ENCODE data around the gene EPHA1. TPM values are rescaled to one million over a fixed set of nuclear protein-coding genes. Genes with fewer than 3 reads are reported as not detected.

The EPHA1 gene
- total and polyA plus RNA-seq, 2 donors (not counting 3 experiments of a cell fraction or from before 2014, with no cell fraction given): 0.07 TPM; not detected in 1

DNA sequence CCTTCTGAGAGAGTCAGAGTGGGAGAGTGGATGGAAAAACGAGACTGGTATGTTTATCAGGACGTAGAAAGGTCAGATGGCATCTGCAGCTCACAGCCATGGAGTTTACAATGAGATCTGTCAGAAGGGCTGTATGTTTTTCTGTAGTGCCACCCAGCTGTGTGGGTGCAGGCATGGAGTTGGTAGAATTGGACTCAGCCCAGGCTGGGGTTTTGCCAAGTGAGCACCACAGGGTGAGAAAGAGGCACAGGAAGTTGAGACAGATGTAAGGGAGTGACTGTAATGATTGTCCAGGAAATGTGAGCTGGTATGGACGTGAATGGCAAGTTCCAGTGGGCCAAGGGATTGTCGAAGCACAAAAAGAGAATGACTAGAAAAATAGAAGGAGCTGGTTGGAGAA is 36.6 kb downstream of the EPHA1 start:
- ChIA-PET POLR2A (interaction anchor here (1.4 to 2.3 kb wide), 2 partner anchors 8 to 12 kb away, joined by 5 to 10 read pairs; no protein-coding TSS in a partner anchor), CTCF (interaction anchor here (0.6 to 1.5 kb wide), 14 partner anchors 8 to 132 kb away, joined by 3 to 11 read pairs (median 4); partner anchors contain the start of gene CASP2)
- dilution Hi-C loops (cut with MboI; ENCODE audit: extremely low pct_ligation_motif_present, low sequenced_read_pairs): no loop called here
- peak; percentile 87 for DNase-seq (ENCODE audit: low read depth, low spot score)
- H3K9me1 ChIP-seq (replicated peaks; ENCODE audit: control insufficient read depth, extremely low read depth, insufficient read depth, low read length): no peaks in the 10 kb centered on the region
- FAIRE-seq: peak; percentile 88
- no peaks in the 10 kb centered on the region for H3K27me3 ChIP-seq (ENCODE audit: control insufficient read depth in 2 of 2, insufficient read depth in 2 of 2, low read length in 2 of 2)
- H3K4me3 ChIP-seq (replicated peaks in 1 of 3; ENCODE audit: insufficient read depth in 1 of 3, low read depth in 1 of 3, low read length in 3 of 3): no peak overlapping the region
- H3K36me3 ChIP-seq (ENCODE audit: control insufficient read depth in 2 of 2, extremely low read depth in 1 of 2, insufficient read depth in 2 of 2, low read length in 2 of 2): no peaks in the 10 kb centered on the region
- H3K9me3 ChIP-seq (replicated peaks; ENCODE audit: control insufficient read depth, insufficient read depth, low read length): no peaks in the 10 kb centered on the region
- H3K9ac ChIP-seq (replicated peaks; ENCODE audit: extremely low read depth, insufficient read depth, low read length): no peak overlapping the region
- H3K27ac ChIP-seq (ENCODE audit: insufficient read depth, low read depth, low read length): no peak overlapping the region
- no TSS peak for BruUV-seq (replicated peaks)
- H4K20me1 ChIP-seq (replicated peaks; ENCODE audit: control insufficient read depth, extremely low read depth, insufficient read depth, low read length): no peaks in the 10 kb centered on the region
- TF ChIP-seq, protein P1, sequence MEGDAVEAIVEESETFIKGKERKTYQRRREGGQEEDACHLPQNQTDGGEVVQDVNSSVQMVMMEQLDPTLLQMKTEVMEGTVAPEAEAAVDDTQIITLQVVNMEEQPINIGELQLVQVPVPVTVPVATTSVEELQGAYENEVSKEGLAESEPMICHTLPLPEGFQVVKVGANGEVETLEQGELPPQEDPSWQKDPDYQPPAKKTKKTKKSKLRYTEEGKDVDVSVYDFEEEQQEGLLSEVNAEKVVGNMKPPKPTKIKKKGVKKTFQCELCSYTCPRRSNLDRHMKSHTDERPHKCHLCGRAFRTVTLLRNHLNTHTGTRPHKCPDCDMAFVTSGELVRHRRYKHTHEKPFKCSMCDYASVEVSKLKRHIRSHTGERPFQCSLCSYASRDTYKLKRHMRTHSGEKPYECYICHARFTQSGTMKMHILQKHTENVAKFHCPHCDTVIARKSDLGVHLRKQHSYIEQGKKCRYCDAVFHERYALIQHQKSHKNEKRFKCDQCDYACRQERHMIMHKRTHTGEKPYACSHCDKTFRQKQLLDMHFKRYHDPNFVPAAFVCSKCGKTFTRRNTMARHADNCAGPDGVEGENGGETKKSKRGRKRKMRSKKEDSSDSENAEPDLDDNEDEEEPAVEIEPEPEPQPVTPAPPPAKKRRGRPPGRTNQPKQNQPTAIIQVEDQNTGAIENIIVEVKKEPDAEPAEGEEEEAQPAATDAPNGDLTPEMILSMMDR (IDR thresholded peaks at IDR 0.05; ENCODE audit: extremely low read depth in 1 of 2, insufficient read depth in 1 of 2, low read depth in 1 of 2, low read length in 2 of 2): peak in 1 of 2 donors; percentile 16
- TF ChIP-seq POLR2AphosphoS5 (IDR thresholded peaks at IDR 0.05; ENCODE audit: insufficient read depth, low read depth, low read length) (peak; percentile 45), EZH2 (IDR thresholded peaks at IDR 0.05; ENCODE audit: borderline replicate concordance, low read depth, low read length, severe bottlenecking) (no peak), GATA2 (IDR thresholded peaks at IDR 0.05; ENCODE audit: insufficient read depth, insufficient read length, low read depth, low read length) (peak; percentile 48), FOS (IDR thresholded peaks at IDR 0.05; ENCODE audit: borderline replicate concordance, insufficient read depth, low read length) (peak; percentile 16)
- TF ChIP-seq, protein P2, sequence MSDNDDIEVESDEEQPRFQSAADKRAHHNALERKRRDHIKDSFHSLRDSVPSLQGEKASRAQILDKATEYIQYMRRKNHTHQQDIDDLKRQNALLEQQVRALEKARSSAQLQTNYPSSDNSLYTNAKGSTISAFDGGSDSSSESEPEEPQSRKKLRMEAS (IDR thresholded peaks at IDR 0.05; ENCODE audit: insufficient read depth, insufficient read length): no peak
- H3K79me2 ChIP-seq (ENCODE audit: control insufficient read depth, insufficient read depth, low read length): no peaks in the 10 kb centered on the region
- H3K4me2 ChIP-seq (ENCODE audit: insufficient read depth, low read length): no peak overlapping the region
- no peak overlapping the region for H2AFZ ChIP-seq (ENCODE audit: low read depth, low read length)
- intact Hi-C loops (cut with micrococcal nuclease): loop anchor here (2.0 kb wide), 1 partner anchor 61 kb away; no protein-coding TSS in a partner anchor
- H3K4me1 ChIP-seq (ENCODE audit: control insufficient read depth, extremely low read depth, insufficient read depth, low read length): peaks cover 28% of the 10 kb centered on the region

Measured in endothelial cell of umbilical vein (primary cell).